ENCODE data around the gene SEC22C. TPM values are rescaled to one million over a fixed set of nuclear protein-coding genes. Genes with fewer than 3 reads are reported as not detected.

The SEC22C gene
- total and polyA plus RNA-seq, 2 of the 13 experiments (the other 11 are each of a cell fraction or from before 2014, with no cell fraction given): 20.0 to 40.0 TPM

DNA sequence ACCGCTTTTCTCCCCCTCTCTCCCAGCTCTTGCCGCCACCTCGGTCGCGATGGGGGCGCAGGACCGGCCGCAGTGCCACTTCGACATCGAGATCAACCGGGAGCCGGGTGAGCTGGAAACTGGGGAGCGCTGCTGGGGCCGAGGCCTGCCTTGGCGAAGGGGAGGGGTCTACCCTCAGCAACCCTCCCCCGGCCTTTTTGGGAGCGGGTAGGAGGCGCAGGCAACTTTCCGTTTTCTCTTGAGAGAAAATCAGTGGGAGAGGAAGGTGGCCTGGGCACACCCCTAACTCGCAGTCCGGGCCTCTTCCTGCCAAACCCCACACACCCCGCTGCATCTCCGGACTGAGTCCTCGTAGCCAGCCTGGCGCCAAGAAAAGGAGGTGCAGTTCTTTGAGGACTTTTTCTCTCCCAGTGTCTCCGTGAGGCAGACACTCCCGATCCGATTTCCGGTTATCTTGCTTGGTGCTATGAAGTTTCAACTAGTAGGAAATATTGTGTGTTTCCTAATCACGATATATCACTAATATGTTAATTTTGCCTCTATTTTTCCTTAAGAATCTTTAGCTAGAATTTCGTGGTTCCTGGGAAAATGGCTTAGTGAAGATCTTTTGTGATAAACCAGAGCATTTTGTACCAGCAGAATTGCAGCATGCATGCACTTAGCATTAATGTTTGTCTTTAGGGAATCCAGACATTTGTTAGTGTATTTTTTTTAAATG lies 19.4 kb upstream of the SEC22C start (continued):
- TF ChIP-seq, protein P1, sequence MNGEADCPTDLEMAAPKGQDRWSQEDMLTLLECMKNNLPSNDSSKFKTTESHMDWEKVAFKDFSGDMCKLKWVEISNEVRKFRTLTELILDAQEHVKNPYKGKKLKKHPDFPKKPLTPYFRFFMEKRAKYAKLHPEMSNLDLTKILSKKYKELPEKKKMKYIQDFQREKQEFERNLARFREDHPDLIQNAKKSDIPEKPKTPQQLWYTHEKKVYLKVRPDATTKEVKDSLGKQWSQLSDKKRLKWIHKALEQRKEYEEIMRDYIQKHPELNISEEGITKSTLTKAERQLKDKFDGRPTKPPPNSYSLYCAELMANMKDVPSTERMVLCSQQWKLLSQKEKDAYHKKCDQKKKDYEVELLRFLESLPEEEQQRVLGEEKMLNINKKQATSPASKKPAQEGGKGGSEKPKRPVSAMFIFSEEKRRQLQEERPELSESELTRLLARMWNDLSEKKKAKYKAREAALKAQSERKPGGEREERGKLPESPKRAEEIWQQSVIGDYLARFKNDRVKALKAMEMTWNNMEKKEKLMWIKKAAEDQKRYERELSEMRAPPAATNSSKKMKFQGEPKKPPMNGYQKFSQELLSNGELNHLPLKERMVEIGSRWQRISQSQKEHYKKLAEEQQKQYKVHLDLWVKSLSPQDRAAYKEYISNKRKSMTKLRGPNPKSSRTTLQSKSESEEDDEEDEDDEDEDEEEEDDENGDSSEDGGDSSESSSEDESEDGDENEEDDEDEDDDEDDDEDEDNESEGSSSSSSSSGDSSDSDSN (CRISPR knock-in tag; IDR thresholded peaks at IDR 0.05): peak; percentile 37; the same call in 1 of the 2 replicates
- TF ChIP-seq, protein P2, sequence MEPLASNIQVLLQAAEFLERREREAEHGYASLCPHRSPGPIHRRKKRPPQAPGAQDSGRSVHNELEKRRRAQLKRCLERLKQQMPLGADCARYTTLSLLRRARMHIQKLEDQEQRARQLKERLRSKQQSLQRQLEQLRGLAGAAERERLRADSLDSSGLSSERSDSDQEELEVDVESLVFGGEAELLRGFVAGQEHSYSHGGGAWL (CRISPR knock-in tag; IDR thresholded peaks at IDR 0.05): 0 out of 2 replicates have a peak, but pooled peaks have one; percentile 3
- TF ChIP-seq KDM5B (CRISPR knock-in tag; IDR thresholded peaks at IDR 0.05; ENCODE audit: borderline replicate concordance) (0 out of 2 replicates have a peak, but pooled peaks have one; percentile 2), ZSCAN31 (CRISPR knock-in tag; IDR thresholded peaks at IDR 0.05; ENCODE audit: low read depth) (0 out of 2 replicates have a peak, but pooled peaks have one; percentile 11), TCF12 (IDR thresholded peaks at IDR 0.05) (no peak), TCF12 (CRISPR knock-in tag; IDR thresholded peaks at IDR 0.05) (peak; percentile 53; the same call in 1 of the 2 replicates), AGO2 (optimal IDR thresholded peaks at IDR 0.05; ENCODE audit: low read depth, low read length) (peak; percentile 62), ZFP82 (CRISPR knock-in tag; IDR thresholded peaks at IDR 0.05; ENCODE audit: borderline replicate concordance) (no peak), ZNF580 (CRISPR knock-in tag; IDR thresholded peaks at IDR 0.05; ENCODE audit: borderline replicate concordance, low read depth) (peak; percentile 11; the same call in 1 of the 2 replicates), ZNF512B (CRISPR knock-in tag; IDR thresholded peaks at IDR 0.05; ENCODE audit: borderline replicate concordance) (no peak), LBX2 (CRISPR knock-in tag; IDR thresholded peaks at IDR 0.05; ENCODE audit: borderline replicate concordance) (0 out of 2 replicates have a peak, but pooled peaks have one; percentile 40), ZFP41 (CRISPR knock-in tag; IDR thresholded peaks at IDR 0.05; ENCODE audit: borderline replicate concordance) (no peak), ZNF430 (CRISPR knock-in tag; IDR thresholded peaks at IDR 0.05) (0 out of 2 replicates have a peak, but pooled peaks have one; percentile 15), ZFX (CRISPR knock-in tag; IDR thresholded peaks at IDR 0.05; ENCODE audit: low read depth) (peak; percentile 48; the same call in 1 of the 2 replicates), PHF8 (CRISPR knock-in tag; IDR thresholded peaks at IDR 0.05) (peak; percentile 33)
- TF ChIP-seq, protein P3, sequence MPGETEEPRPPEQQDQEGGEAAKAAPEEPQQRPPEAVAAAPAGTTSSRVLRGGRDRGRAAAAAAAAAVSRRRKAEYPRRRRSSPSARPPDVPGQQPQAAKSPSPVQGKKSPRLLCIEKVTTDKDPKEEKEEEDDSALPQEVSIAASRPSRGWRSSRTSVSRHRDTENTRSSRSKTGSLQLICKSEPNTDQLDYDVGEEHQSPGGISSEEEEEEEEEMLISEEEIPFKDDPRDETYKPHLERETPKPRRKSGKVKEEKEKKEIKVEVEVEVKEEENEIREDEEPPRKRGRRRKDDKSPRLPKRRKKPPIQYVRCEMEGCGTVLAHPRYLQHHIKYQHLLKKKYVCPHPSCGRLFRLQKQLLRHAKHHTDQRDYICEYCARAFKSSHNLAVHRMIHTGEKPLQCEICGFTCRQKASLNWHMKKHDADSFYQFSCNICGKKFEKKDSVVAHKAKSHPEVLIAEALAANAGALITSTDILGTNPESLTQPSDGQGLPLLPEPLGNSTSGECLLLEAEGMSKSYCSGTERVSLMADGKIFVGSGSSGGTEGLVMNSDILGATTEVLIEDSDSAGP (CRISPR knock-in tag; IDR thresholded peaks at IDR 0.05; ENCODE audit: borderline replicate concordance): 0 out of 2 replicates have a peak, but pooled peaks have one; percentile 8
- TF ChIP-seq, protein P4, sequence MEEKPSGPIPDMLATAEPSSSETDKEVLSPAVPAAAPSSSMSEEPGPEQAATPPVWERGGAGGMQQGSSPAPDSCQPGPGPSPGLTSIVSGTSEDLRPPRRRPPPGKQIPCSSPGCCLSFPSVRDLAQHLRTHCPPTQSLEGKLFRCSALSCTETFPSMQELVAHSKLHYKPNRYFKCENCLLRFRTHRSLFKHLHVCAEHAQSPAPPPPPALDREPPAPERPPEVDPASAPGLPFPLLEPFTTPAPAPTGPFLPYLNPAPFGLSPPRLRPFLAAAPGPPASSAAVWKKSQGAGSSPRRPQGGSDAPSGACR (CRISPR knock-in tag; IDR thresholded peaks at IDR 0.05): 0 out of 2 replicates have a peak, but pooled peaks have one; percentile 0

Measured in HepG2 (cell line).